Spleen (tissue), 11 donors: ENCODE data around the gene ACP4. TPM values are rescaled to one million over a fixed set of nuclear protein-coding genes. Genes with fewer than 3 reads are reported as not detected.

Source experiments
- DNase-seq: peaks from one replicate; pipeline ENCODE4 v3.0.0-alpha.2; 2020
- H3K27ac ChIP-seq, 8 donors: fragments of 200-600 bp; sonication (generic) in 7 of 8; 1 replicate in 4 of 8; 2 replicates in 4 of 8; pipeline versions ENCODE4 v1.5.0 to v1.8.0; 2016 to 2021; ENCODE audit warnings: inconsistent platforms in 4 of 8, mild to moderate bottlenecking in 4 of 8, moderate library complexity in 1 of 8
- H3K27me3 ChIP-seq, 7 donors: fragments of 200-600 bp; sonication (generic) in 6 of 7; replicated peaks in 1 of 7; 1 replicate in 4 of 7; 2 replicates in 3 of 7; pipeline versions ENCODE4 v1.5.0 to v1.8.0; 2016 to 2021; ENCODE audit warnings: inconsistent platforms in 3 of 7, mild to moderate bottlenecking in 1 of 7
- H3K36me3 ChIP-seq, 6 donors: fragments of 200-600 bp; sonication (generic) in 5 of 6; 1 replicate in 4 of 6; 2 replicates in 2 of 6; pipeline versions ENCODE4 v1.5.0 to v1.8.0; 2016 to 2021; ENCODE audit warnings: inconsistent platforms in 2 of 6
- H3K4me1 ChIP-seq, 6 donors: fragments of 200-600 bp; sonication (generic) in 5 of 6; 1 replicate in 3 of 6; 2 replicates in 3 of 6; pipeline versions ENCODE4 v1.5.0 to v1.8.0; 2016 to 2021; ENCODE audit warnings: inconsistent platforms in 3 of 6
- H3K4me3 ChIP-seq, 8 donors: fragments of 200-600 bp; sonication (generic) in 7 of 8; 1 replicate in 4 of 8; 2 replicates in 4 of 8; pipeline versions ENCODE4 v1.5.0 to v1.8.0; 2016 to 2021; ENCODE audit warnings: inconsistent platforms in 4 of 8, mild to moderate bottlenecking in 4 of 8, moderate library complexity in 2 of 8
- H3K9me3 ChIP-seq, 8 donors: fragments of 200-600 bp; sonication (generic) in 7 of 8; 1 replicate in 4 of 8; 2 replicates in 4 of 8; pipeline versions ENCODE4 v1.5.0 to v1.8.0; 2016 to 2021; ENCODE audit warnings: inconsistent platforms in 4 of 8
- CTCF ChIP-seq, 11 experiments: fragments of 200-600 bp in 7 of 11; fragments of 450-650 bp in 4 of 11; sonication (generic) in 4 of 11; IDR thresholded peaks in 8 of 11; conservative IDR thresholded peaks in 3 of 11; 1 replicate in 7 of 11; 2 replicates in 4 of 11; pipeline versions ENCODE4 v1.4.0 to v1.8.0; 2016 to 2021; ENCODE audit warnings: antibody characterized with exemption in 11 of 11, inconsistent platforms in 4 of 11, mild to moderate bottlenecking in 1 of 11
- POLR2A ChIP-seq, 3 donors: fragments of 450-650 bp; IDR thresholded peaks; one replicate each; pipeline ENCODE4 v1.5.1; 2017; ENCODE audit warnings: antibody characterized with exemption in 3 of 3, mild to moderate bottlenecking in 1 of 3
- POLR2AphosphoS5 ChIP-seq, 3 donors: sonication (generic); formaldehyde crosslinking; IDR thresholded peaks; one replicate each; pipeline ENCODE4 v1.5.1; 2017; ENCODE audit warnings: antibody characterized with exemption in 3 of 3
- WGBS, 5 donors: extraction: QIAGEN DNeasy Blood & Tissue Kit in 3 of 5; methylation state at CpG; one replicate each; pipeline versions ENCODE4 v1.1.5 to v1.1.7; 2013 to 2018; 5-methylcytosine and 5-hydroxymethylcytosine counted together
- intact Hi-C: fragments of 100-400 bp; cut with DNase I; formaldehyde crosslinking; loops from one replicate; pipeline ENCODE4 v1.15.0; 2023; ENCODE audit warnings: low total_unique reads
- polyA plus RNA-seq, 3 donors: library from polyadenylated mRNA; stranded (reverse); fragments of 200-250 nt; gene quantifications; one replicate each; pipeline ENCODE4 v1.2.1, GENCODE V29; 2013
- total RNA-seq, 7 donors: library from RNA; depleted of rRNA in 3 of 7; stranded (reverse); fragments of >200 nt in 3 of 7; fragmentation: NEBNext Ultra II Directional in 4 of 7; extraction: Animal tissue kit (Norgen Biotek cat#: 25700) in 4 of 7; gene quantifications; one replicate each; pipeline versions ENCODE4 v1.1.0 to v1.2.1, GENCODE V29; 2016 to 2021
- donor health status: healthy with polysubstance abuse.
- donor health status: DM: no; HTN: no; CAD: no; lungs with moderate emphysema.
- donor health status: DM: no; HTN: no; CAD: no.
- donor health status: Bipolar disorder and iron deficiency.
- donor health status: healthy.
- donor health status: DM: no; HTN: no; CAD: no.
- donor health status: DM: yes; HTN: yes; CAD: no.

Gene ACP4
- total and polyA plus RNA-seq, 10 donors, result not detected

- intact Hi-C loops, result no loop called here
- peaks cover 0 to 10% (median 0%) of the 10 kb centered on the region in 6 donors for H3K4me1 ChIP-seq
- peaks cover 0 to 5% (median 0%) of the 10 kb centered on the region in 7 donors for H3K27me3 ChIP-seq
- peaks cover 0 to 27% (median 11%) of the 10 kb centered on the region in 6 donors for H3K36me3 ChIP-seq
- H3K9me3 ChIP-seq, result no peaks in the 10 kb centered on the region
- WGBS, 5 donors, result 86 to 98% (median 91%) methylated on average over 13 of the region's 13 CpGs
- no peak for DNase-seq
- no peak overlapping the region for H3K27ac ChIP-seq
- H3K4me3 ChIP-seq, result no peak overlapping the region
- TF ChIP-seq POLR2AphosphoS5 (IDR thresholded peaks at IDR 0.05), result peak in 1 of 3 donors; percentile 2
- TF ChIP-seq CTCF (IDR thresholded peaks at IDR 0.05 in 8 of 11, conservative IDR thresholded peaks at IDR 0.05 in 3 of 11), result no peak
Measured at GRCh38 chr19:50792272-50793250, 2.3 kb downstream of the ACP4 start.

- 68 to 77% (median 75%) methylated on average over 9 to 11 of the region's 11 CpGs for WGBS, 5 donors
- no peak for TF ChIP-seq POLR2A (IDR thresholded peaks at IDR 0.05)
- TF ChIP-seq POLR2AphosphoS5 (IDR thresholded peaks at IDR 0.05), result peak in 2 of 3 donors; percentile 38 to 60
- no peak overlapping the region for H3K27ac ChIP-seq
- DNase-seq, result no peak
- peaks cover 0 to 13% (median under 1%) of the 10 kb centered on the region in 6 donors for H3K4me1 ChIP-seq
- H3K4me3 ChIP-seq, result no peak overlapping the region
- peaks cover 0 to 5% (median 0%) of the 10 kb centered on the region in 7 donors for H3K27me3 ChIP-seq
- H3K9me3 ChIP-seq, result no peaks in the 10 kb centered on the region
- peaks cover 0 to 37% (median 21%) of the 10 kb centered on the region in 6 donors for H3K36me3 ChIP-seq
- intact Hi-C loops, result no loop called here
Measured at GRCh38 chr19:50793558-50794065, 3.4 kb downstream of the ACP4 start.

- Histone ChIP-seq H3K4me3 (no peak overlapping the region), H3K27me3 (peaks cover 0 to 5% (median 0%) of the 10 kb centered on the region in 7 donors), H3K4me1 (peaks cover 0 to 13% (median 4%) of the 10 kb centered on the region in 6 donors), H3K36me3 (peaks cover 0 to 44% (median 28%) of the 10 kb centered on the region in 6 donors), H3K27ac (no peak overlapping the region), H3K9me3 (no peaks in the 10 kb centered on the region)
- intact Hi-C loops, result no loop called here
- TF ChIP-seq POLR2AphosphoS5 (IDR thresholded peaks at IDR 0.05) (peak; percentile 4 to 26 (median 18)), POLR2A (IDR thresholded peaks at IDR 0.05) (no peak)
- WGBS, 5 donors, result 27 to 41% (median 34%) methylated on average over 16 of the region's 16 CpGs
- DNase-seq, result no peak
Measured at GRCh38 chr19:50794074-50794875, 4.1 kb downstream of the ACP4 start.

- Histone ChIP-seq H3K9me3 (no peaks in the 10 kb centered on the region), H3K4me1 (peaks cover 0 to 16% (median 4%) of the 10 kb centered on the region in 6 donors), H3K27ac (no peak overlapping the region), H3K4me3 (no peak overlapping the region), H3K36me3 (peaks cover 0 to 52% (median 31%) of the 10 kb centered on the region in 6 donors), H3K27me3 (peaks cover 0 to 5% (median 0%) of the 10 kb centered on the region in 7 donors)
- WGBS, 5 donors, result 52 to 62% (median 59%) methylated on average over 14 to 18 of the region's 18 CpGs
- DNase-seq, result no peak
- intact Hi-C loops, result no loop called here
- TF ChIP-seq CTCF (IDR thresholded peaks at IDR 0.05 in 8 of 11, conservative IDR thresholded peaks at IDR 0.05 in 3 of 11) (no peak), POLR2A (IDR thresholded peaks at IDR 0.05) (no peak), POLR2AphosphoS5 (IDR thresholded peaks at IDR 0.05) (peak in 1 of 3 donors; percentile 65)
Measured at GRCh38 chr19:50794876-50795663, 4.9 kb downstream of the ACP4 start.
